Stimulated activated CD8-positive, alpha-beta memory T cell treated with anti-CD3 and anti-CD28 coated beads, Interleukin-12 subunit alpha, Interleukin-12 subunit beta, amount 100 ng/mL, for 1 hour (primary cell): ENCODE measurements around the gene SELE.

Experiments
- DNase-seq: peaks from one replicate; pipeline ENCODE4 v3.0.0-alpha.2; 2020; ENCODE audit warnings: low read depth

SELE gene, protein sequence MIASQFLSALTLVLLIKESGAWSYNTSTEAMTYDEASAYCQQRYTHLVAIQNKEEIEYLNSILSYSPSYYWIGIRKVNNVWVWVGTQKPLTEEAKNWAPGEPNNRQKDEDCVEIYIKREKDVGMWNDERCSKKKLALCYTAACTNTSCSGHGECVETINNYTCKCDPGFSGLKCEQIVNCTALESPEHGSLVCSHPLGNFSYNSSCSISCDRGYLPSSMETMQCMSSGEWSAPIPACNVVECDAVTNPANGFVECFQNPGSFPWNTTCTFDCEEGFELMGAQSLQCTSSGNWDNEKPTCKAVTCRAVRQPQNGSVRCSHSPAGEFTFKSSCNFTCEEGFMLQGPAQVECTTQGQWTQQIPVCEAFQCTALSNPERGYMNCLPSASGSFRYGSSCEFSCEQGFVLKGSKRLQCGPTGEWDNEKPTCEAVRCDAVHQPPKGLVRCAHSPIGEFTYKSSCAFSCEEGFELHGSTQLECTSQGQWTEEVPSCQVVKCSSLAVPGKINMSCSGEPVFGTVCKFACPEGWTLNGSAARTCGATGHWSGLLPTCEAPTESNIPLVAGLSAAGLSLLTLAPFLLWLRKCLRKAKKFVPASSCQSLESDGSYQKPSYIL

DNA sequence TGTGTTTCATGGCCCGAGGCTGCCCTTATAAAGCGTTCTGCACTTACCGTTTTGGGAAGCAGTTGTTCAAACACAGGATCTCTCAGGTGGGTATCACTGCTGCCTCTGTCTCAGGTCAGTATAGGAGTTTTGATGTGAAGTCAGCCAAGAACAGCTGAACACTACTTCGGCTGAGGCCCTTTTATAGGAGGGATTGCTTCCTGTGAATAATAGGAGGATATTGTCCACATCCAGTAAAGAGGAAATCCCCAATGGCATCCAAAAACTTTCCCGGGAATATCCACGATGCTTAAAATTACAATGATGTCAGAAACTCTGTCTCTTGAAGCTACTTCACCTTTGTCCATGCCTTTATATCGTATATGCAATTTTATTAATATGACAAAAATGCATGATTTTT is at the start of gene SELE:
Gene SELE (minus strand): TSS at position 156 of the 400 bp plus-strand sequence. CDS start 467 bp downstream, outside the sequence.
- DNase-seq = no peak

DNA sequence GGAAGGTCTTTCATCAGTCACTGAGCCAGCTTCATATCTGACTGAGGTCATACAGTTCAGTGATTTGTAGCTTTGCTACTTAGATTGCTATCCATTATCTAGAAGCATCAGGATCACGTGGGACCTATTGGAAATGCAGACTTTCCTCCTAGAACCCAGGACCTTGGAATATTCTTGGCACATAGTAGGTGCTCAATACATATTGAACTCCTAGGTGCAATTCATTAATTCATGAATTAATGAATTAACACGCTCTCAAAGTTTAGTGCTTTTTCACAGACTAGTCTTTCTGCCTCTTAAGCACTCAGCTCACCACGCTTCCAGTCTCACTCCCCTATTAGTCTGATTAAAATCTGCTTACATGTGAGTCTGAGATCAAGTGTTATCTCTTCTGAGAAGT is 48.7 kb upstream of the SELE start:
- DNase-seq = no peak

DNA sequence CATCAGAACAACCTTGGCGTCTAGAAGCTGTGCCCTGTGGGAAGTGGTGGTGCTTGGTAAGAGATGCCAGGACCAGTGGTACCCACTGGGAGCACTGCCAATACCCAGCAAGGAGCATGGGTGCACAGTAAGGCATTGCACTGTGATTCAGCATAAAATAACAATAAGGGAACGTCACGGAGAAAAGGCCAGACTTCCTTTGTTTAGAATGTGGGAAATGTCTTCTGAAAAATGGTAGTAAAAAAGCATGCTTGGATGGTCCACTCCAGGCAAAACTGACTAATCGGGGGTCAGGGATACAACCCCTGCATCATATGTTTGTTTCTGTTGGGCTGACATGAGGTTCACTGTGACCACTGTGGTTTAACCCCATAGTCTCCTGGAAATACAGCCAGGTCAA is 46.1 kb upstream of the SELE start:
- DNase-seq = no peak

DNA sequence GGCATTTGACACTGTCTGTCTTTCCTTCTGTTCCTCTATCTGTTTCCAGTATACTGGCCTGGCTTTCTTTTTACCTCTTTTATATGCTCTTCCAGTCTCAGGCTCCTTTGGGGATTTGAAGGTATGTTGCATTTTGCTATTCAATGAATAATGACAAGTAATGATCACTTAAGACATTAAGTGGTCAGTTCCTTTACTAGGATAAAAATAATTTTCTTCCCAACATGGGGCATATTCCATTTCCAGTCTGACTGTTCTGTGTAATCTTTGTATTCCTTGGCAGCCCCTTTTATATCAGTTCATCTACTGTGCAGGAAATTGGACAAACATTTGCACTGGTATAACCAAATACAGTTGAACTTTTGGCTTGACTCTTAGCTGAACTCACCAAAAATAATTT is 45.3 kb upstream of the SELE start:
- no peak for DNase-seq

DNA sequence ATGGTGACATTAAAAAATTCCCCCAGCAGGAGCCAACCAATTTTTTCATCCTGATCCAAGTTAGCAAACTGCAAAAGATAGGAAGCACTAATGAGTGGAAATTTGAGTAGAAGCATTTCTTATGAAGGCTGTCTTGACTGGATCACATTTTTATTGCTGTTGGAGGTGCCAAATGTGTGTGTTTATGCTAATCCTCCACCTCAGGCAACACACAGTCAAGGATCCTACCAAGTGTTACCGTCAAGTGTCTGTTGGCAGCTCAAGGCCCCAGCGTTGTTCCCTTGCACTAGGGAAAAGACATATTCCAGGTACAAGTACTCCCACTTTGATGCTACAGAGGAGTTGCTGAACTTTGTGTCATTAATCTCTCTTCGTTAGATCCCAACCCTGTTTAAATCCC is 42.6 kb upstream of the SELE start:
- DNase-seq = no peak

DNA sequence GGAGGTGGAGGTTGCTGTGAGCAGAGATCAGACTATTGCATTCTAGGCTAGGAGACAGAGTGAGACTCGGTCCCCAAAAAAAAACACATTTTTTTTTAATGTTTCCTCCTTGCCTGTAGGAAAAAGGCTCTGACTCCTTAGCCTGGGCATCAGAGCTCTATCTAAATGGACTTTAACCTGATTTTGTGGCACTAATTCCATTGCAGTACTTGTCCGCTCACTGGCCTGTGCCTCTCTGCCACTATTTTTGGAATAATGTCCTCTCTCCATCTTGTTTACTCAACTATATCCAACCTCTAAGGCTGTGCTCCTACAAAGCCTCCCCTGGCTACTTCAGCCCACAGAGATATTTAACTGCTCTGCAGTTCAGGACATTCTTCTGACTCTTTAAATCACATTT is 34.3 kb upstream of the SELE start:
- DNase-seq = no peak

DNA sequence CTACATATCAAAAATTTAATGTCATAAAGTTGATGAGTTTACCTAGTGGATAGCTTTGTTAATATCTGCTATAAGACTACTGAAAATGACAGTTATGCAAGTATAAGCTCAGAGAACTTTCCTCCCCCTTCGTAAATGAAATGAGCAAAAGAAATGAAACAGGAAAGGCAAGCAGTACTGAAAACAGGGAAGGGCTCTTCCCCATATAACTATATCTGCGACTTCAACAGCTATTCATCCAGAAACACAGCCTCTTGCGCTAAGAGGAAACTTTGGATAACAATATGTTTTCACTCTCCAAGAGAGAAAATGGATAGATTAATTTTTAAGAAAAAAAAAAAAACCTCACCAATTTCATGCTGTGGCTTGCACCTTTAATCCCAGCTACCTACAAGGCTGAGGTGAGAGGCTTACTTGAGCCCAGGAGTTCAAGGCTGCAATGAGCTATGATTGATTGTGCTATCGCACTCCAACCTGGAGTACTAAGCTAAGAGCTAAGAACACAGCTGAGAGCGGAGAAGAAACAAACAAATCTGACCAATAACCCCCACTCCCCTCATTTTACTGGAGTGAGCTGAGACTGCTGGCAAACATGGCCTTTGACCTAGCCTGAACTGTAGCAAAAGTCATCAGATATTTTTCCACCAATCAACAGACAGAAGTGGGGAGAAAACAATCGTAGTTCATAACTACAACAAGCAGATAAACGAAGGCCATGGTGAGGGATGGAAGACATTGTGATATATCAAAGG is 31.9 kb upstream of the SELE start:
- no peak for DNase-seq

DNA sequence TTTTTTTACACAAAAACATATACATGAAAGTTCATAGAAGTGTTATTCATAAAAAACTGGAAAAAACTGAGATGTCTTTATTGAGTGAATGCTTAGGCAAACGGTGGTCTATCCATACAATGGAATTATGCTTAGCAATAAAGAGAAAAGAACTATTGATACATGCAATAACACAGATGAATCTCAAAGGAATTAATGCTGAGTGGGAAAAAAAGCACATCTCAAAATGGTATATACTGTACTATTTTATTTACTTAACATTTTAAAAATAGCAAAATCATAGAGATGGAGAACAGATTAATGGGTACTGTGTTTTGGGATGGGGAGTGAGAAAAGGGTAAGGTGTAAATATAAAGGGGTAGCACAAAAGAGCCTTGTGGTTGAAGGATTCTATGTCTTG is 31.0 kb upstream of the SELE start:
- DNase-seq = no peak

DNA sequence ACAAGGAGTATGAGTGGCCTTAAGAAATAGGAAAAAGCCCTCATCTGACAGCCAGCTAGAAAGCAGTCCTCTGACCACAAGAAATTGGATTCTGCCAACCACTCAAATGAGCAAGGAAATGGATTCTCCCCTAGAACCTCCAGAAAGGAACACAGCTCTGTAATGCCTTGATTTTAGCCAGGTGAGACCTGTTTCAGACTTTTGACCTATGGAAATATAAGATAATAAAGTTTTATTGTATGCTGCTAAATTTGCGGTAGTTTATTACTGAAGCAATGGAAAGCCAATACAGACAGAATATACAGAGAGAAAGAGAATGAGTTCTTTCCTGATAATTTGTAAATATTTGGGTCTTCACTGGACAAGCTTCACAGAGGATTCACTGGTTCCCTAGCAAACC is 28.8 kb upstream of the SELE start:
- no peak for DNase-seq

DNA sequence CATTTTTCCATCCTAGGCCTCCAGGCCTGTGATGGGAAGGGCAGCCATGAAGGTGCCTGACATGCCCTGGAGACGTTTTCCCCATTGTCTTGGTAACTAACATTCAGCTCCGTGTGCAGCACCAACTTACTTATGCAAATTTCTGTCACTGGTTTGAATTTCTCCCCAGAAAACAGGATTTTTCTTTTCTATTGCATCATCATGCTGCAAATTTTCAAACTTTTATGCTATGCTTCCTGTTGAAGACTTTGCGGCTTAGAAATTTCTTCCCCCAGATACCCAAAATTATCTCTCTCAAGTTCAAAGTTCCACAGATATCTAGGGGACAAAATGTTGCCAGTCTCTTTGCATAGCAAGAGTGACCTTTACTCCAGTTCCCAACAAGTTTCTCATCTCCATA is 25.2 kb upstream of the SELE start:
- no peak for DNase-seq

DNA sequence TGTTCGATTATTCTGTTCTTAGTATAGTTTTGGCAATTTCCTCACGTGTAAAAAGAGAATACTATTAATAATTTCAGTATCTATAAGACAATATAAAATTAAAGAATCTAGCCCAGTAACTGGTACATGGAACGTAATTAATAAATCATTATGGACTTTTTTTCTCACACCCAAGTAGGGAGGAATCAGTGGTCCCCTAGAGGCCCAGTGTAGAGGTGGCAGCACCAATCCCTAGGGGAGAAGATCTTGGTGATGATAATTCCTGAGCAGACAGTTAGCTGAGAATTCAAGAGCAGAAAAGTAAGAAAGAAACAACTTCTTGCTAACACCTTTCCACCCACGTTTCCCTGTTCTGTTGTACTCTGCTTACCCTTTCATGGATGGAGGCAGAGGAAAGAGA is 19.7 kb upstream of the SELE start:
- DNase-seq = no peak

DNA sequence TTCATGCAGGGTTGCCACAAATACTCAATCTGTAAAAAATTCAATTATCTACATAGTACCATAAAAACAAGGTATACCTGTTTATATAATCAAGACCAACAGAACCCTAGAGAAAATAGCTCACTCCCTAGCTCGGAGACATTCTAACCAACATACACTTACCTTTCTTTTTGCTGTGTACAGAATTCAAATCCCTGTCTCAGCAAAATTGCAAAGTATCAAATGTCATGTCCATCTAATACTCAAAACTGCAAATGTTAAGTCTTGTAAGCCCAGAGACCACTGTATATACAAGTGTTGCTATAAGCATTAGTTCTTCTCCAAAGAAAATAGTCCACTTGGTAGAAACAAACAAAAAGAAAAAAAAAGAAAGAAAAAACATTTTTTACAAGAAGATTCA is 16.2 kb upstream of the SELE start:
- no peak for DNase-seq

DNA sequence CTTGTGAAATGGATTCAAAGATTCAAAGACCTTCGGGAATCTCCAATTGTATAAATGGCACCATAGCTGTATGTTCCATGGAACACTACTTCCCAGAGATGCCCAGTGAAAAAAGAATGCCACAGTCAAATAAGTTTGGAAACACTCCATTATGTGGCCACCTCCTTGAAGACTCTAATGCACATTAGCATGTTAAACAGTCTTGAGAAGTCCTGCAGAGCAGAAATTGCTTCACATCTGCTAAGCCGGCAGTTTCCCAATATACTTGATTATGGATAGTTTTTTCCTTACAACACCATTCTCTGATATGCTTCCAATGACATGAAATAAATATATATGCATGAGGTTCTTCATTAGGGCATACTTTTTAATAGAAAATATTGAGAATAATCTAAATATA is 12.7 kb upstream of the SELE start:
- no peak for DNase-seq

DNA sequence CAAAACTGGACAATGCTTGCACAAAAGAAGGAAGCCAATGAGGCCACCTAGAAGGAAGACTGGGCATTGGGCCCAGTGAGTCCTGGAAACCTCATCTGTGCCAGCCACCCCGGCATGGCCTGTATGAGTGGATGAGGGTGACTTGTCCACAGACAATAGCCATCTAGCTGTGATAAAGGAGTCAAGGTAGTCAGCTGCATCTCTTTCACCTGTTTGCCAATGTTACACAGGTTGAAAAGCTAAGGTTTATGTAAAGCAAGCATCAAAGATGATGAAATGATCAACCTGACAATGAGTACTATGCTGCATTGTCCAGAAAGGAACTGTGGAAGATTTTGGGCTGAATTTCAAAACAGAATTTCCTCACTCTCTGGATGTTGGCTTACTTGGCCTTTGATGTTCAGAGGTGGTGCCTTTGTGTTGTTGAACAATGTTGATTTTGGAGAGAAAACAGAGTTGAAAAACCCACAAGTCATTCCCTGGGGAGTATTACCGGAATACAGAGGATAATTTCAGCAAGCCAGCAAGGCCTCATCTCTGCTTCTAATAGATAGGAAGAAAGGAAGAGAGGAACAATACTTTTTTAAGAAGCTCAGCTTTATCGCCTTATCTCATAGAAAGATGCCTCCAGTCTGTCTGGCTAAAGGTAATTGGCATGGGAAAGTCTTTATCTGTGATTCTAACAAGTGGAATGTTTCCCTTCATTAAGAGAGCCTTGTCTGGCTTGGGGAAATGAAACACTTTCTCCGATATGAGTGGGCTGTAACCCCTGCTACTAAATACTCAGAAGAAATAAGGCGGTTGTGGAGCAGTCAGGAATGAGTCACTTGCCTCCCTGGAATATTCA is 11.4 kb upstream of the SELE start:
- no peak for DNase-seq

DNA sequence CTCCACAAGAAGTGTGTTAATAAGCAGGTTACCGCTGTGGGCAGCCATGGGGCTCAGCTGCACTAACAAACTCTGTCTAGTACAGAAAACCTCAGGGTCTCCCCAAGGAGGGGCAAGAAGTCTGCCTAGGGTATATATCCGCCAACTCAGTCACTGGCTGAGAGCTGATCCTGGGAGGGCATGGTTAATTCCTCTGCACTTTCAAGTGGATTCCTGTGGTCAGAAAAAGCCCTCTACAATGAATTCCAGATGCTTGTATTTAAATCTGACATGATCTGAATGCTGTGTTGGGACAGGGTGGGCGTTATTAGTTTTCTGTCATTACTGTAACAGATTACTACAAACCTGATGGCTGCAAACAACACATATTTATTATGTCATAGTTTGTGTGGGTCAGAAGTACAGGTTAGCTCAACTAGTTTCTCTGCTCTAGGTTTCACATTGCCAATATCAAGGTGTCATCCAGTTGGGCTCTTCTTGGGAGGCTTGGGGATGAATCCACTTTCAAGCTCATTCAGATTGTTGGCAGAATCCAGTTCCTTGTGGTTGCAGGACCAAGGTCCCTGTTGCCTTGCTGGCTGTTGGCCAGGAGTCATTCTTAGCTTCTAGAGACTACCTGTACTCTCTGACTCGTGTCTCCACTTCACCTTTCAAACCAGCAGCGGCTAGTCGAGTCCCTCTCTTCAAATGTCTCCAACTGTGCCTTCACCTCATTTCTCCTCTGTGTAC is 8.0 kb upstream of the SELE start:
- no peak for DNase-seq

DNA sequence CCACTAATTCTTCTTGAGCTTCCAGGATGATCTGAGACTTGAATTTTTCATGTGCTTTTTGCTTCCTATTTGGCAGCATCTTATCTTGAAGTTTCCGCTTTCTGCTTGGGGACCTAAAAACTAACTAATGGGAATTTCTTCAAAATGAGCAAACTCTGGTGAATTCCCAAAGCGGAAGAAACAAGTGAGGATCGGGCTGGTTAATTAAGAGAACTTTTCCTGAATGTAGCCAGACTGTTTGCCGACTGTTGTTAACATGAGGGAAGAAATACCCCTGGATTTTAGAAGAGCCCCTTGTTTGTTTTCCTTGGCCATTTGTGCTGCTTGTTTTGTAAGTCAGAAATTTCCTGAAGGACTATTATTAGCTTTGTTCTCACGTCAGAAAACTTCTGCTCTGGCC is 6.1 kb upstream of the SELE start:
- DNase-seq = no peak

DNA sequence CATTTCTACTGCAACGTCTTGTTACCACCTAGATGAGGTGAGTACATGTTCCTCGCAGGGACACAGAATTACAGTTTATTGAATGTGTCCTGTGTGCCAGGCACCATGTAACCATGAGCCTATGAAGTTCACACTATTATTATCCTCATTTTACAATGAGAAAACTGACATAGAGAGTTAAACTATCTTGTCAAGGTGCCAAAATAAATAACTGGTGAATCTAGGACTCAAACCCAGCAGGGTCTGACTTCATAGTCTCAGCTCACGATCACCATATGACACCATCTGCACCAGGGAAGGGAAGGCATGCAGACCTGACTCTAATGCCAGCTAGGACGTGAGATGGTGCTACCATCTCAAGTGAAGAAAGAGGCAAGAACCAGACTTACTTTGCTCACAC is 2.4 kb downstream of the SELE start:
- DNase-seq = no peak

DNA sequence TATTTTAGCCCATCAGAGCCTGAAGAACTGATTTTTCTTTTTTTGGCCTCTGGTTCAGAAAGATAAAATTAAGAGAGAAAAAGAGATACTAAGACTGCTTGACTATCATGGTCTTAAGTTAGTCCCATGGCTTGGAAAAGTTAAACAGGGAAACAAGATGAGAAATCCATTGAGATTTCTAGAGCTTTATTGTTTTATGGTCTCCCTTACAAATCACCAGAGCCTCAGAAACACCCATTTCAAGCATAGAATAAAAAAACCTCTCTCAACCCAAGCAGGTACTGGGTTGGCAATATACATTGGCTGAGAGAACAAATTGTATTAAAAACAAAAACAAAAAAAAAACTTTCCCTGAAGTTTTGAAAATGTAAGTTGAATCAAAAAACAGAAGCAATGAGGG is 3.9 kb downstream of the SELE start:
- no peak for DNase-seq

DNA sequence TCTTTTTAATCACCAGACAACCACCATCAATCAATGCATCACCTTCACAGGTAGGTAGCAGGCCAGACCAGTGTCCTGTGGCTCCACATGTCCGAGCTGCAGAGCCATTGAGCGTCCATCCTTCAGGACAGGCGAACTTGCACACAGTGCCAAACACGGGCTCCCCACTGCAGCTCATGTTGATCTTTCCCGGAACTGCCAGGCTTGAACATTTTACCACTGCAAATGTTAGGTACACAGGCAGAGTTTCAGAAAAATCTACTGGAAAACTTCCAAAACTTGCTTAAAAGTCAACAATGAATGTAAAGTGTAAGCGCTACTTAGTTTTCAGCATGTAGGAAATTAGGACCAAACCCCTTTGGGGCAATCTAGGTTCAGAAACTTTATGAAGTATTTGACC is 6.6 kb downstream of the SELE start:
- DNase-seq = no peak

DNA sequence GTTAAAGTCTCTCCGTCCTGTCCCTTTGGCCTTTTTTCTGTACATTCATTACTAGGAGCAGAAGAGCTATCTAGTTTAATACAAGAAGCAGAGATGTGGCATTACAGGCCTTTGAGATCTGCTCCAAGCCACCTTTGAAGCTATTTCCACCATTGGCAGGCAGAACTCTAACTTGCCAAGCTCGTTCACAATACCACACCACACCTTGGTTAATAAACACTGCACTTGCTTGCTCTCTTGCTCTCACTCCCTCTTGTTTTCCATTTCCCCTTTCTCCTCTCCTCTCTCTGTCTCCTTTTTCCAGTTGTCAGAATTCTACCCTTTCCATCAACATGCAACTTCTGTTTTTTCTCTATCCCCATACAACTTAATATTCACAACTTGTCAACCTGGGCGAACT is 7.0 kb downstream of the SELE start:
- no peak for DNase-seq

DNA sequence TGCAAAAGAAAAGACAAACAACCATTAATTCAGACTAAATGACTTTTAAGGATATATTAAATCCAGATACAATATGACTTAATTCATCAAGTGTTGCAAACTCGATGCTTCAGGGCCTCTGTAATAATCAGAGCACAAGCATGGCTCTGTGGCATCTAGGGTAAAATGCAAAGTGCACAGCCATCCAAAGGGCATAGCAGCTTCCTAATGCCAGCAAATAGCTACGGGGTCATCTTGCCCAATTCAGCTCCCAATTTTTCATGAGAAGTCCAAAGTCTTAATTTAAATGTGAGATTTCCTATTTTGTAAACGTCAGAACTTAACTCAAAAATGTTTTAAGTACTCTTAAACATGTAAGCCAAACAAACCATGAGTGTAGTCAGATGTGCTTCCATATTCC is 7.9 kb downstream of the SELE start:
- DNase-seq = no peak

DNA sequence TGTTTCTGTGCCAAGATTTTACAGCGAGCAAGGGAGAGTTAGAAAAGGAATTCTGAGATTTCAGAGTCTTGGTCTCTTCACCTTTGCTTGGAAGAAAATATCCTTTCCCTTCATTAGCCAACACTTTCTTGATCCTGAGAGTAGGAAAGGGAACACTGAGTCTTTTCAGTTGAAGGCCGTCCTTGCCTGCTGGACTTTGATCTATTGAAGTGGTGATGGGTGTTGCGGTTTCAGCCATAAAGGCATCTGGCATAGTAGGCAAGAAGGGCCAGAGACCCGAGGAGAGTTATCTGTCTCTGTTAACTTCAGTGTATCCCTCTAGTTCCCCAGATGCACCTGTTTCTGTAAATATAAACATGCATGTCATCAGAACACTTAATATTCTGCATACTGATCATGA is 9.7 kb downstream of the SELE start:
- no peak for DNase-seq
